ENCODE measurements around the gene LRBA.

LRBA gene

DNA sequence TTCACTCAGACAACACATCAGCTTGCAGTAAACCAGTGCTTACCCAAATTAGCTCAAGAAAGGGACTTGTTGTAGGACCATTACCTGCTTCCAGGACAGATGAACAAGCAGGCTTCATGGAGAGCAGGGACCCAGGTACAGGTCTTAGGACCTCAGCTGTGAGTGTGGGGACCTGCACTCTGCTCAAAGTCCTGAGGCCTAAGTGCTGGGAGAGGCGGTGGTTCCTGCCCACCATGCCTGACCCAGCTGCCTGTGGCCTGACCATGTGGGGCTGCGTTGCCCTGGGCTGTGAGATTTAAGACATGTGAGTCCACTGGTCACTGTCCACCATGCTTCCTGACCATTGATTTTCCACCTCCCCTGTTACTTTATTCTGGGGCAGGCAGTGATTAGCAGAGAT is 796.6 kb downstream of the LRBA start:
- H3K27ac ChIP-seq, result no peak overlapping the region
- TF ChIP-seq, protein P1, sequence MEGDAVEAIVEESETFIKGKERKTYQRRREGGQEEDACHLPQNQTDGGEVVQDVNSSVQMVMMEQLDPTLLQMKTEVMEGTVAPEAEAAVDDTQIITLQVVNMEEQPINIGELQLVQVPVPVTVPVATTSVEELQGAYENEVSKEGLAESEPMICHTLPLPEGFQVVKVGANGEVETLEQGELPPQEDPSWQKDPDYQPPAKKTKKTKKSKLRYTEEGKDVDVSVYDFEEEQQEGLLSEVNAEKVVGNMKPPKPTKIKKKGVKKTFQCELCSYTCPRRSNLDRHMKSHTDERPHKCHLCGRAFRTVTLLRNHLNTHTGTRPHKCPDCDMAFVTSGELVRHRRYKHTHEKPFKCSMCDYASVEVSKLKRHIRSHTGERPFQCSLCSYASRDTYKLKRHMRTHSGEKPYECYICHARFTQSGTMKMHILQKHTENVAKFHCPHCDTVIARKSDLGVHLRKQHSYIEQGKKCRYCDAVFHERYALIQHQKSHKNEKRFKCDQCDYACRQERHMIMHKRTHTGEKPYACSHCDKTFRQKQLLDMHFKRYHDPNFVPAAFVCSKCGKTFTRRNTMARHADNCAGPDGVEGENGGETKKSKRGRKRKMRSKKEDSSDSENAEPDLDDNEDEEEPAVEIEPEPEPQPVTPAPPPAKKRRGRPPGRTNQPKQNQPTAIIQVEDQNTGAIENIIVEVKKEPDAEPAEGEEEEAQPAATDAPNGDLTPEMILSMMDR (conservative IDR thresholded peaks at IDR 0.05), result no peak

DNA sequence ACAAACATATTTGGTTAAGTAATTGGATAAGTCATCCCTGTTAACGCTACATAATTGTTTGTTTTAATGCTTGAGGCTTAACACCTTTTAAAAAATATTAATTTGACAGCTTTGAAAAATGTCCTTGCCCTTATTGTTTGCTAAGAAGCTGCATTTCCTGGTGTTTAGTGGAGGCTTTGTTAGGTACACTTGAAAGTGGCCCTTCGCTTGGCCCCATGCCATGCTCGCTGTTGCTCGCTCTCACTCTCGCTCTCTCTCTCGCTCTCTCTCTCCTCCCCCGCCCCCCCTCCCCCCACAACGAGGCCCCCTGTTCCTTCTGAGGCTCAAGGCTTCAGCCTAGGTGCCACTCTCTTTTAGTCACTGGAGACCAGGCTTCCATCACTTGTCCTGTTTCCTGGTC is 797.3 kb downstream of the LRBA start:
- TF ChIP-seq, protein P1 (conservative IDR thresholded peaks at IDR 0.05), result no peak
- H3K27ac ChIP-seq, result no peak overlapping the region

DNA sequence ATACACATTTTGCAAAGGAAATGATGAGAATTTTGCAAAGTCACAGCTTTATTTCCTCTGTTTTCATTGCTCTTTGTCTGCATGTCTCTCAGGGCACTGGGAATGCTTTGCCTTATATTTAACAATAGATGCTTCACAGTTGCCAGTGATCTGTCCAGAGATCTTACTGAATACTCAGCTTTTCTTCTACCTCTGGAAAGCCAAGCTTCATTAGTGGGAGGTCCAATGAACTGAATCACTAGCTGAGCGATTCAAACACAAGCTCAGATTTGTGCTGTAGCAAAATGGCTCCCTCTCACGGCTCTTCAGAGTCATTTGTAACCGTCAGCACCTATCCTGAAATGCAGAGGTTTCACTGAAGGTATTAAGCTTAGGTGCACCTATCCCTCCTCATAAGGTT is 797.9 kb downstream of the LRBA start:
- TF ChIP-seq, protein P1 (conservative IDR thresholded peaks at IDR 0.05), result peak; percentile 30
- no peak overlapping the region for H3K27ac ChIP-seq

DNA sequence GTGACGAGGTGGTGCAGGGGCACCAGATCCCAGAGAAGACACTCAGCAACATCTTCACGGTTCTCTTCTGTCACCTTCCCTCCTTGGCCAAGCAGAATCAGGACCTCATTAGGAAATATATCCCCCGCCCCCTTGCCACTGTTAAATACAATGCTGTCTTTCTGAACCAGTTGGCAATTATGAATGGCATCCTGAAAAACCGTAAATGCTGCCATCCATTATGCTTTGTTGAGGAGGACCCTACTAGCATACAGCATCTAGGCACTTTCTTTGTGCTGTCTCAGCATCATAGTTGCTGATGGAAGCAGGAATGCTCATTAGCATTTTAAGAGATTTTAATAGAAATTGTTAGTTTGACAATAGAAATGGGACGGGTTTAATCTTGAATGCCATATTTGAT is 798.4 kb downstream of the LRBA start:
- TF ChIP-seq, protein P1 (conservative IDR thresholded peaks at IDR 0.05), result no peak
- H3K27ac ChIP-seq, result no peak overlapping the region

DNA sequence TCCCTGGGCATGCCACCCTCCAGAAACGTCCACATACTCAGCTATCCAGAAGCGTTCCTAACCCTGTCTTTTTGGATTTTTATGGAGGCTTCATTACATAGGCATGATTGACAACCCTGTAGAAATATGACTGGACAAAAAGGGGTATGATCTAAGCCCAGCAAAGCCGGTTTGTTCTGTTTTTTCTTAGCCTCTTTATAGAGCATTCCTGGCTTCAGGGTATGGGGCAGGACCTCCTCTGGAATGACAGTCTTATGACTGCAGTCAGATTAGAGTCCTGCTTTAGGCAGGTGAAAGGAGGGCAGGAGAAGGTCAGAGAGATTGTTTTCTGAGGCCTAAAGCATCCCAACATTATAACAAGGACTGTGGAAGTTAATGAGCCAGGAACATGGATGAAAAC is 799.5 kb downstream of the LRBA start:
- TF ChIP-seq, protein P1 (conservative IDR thresholded peaks at IDR 0.05), result no peak
- H3K27ac ChIP-seq, result no peak overlapping the region
